Activated T-cell treated with anti-CD3 and anti-CD28 coated beads, Interleukin-2, amount 50 U/mL, for 72 hours (primary cell): ENCODE results near the gene GAL3ST1. TPM values are rescaled to one million over a fixed set of nuclear protein-coding genes. Genes with fewer than 3 reads are reported as not detected.
A peak's percentile ranks its signal among the peaks of the same experiment; 100 is the strongest.
"Not testable (repeated sequence)": the region's sequence is repeated elsewhere in the genome, so short reads cannot be mapped to it uniquely, and the experiment has no call there.

Experiments used
- ATAC-seq, 2 donors: fragments of 150-1000 bp; cut with Tn5 transposase; replicated peaks in 1 of 2; 2 replicates each; pipeline ENCODE4 v1.10.0; 2021; ENCODE audit warnings: moderate library complexity in 2 of 2, mild to moderate bottlenecking in 1 of 2
- DNase-seq, 2 donors: peaks; one replicate each; pipeline ENCODE4 v3.0.0; 2021 to 2022; ENCODE audit warnings: mixed read lengths in 1 of 2
- H3K27ac Mint-ChIP-seq: one replicate; pipeline ENCODE4 v1.8.0; 2022; ENCODE audit warnings: mild to moderate bottlenecking, moderate library complexity, mixed read lengths
- H3K27me3 Mint-ChIP-seq: one replicate; pipeline ENCODE4 v1.8.0; 2022; ENCODE audit warnings: low read depth, mixed read lengths
- H3K36me3 Mint-ChIP-seq, 2 donors: one replicate each; pipeline ENCODE4 v1.8.0; 2022; ENCODE audit warnings: mixed read lengths in 2 of 2, mild to moderate bottlenecking in 1 of 2; ENCODE audit not compliant: insufficient read depth in 2 of 2
- H3K4me1 Mint-ChIP-seq: one replicate; pipeline ENCODE4 v1.8.0; 2022; ENCODE audit warnings: low read depth, mixed read lengths
- H3K4me3 Mint-ChIP-seq, 2 donors: one replicate each; pipeline ENCODE4 v1.8.0; 2022; ENCODE audit warnings: mild to moderate bottlenecking in 2 of 2, mixed read lengths in 2 of 2, moderate library complexity in 2 of 2
- H3K9me3 Mint-ChIP-seq, 2 donors: one replicate each; pipeline ENCODE4 v1.8.0; 2022; ENCODE audit warnings: mixed read lengths in 2 of 2
- total RNA-seq, 2 donors: library from RNA; stranded (reverse); gene quantifications; one replicate each; pipeline ENCODE4 v1.2.3, GENCODE V29; 2022

The GAL3ST1 gene
- total RNA-seq, 2 donors from 2014 or later: 1.1 to 1.7 TPM

- Mint-ChIP-seq H3K36me3 (no peaks in the 10 kb centered on the region), H3K4me1 (no peaks in the 10 kb centered on the region), H3K27me3 (no peaks in the 10 kb centered on the region), H3K9me3 (no peaks in the 10 kb centered on the region), H3K27ac (no peak overlapping the region), H3K4me3 (no peak overlapping the region)
- ATAC-seq (no peak), DNase-seq (no peak)
These were observed 18.9 kb downstream of the GAL3ST1 start for GRCh38 chr22:30555282-30556210.

- Mint-ChIP-seq H3K9me3 (no peaks in the 10 kb centered on the region), H3K4me1 (no peaks in the 10 kb centered on the region), H3K36me3 (no peaks in the 10 kb centered on the region), H3K27me3 (no peaks in the 10 kb centered on the region), H3K4me3 (no peak overlapping the region), H3K27ac (no peak overlapping the region)
- no peak for ATAC-seq
- DNase-seq: no peak
These were observed 20.5 kb downstream of the GAL3ST1 start for GRCh38 chr22:30553971-30554370.

- H3K4me1 Mint-ChIP-seq: no peaks in the 10 kb centered on the region
- H3K9me3 Mint-ChIP-seq: no peaks in the 10 kb centered on the region
- no peaks in the 10 kb centered on the region for H3K36me3 Mint-ChIP-seq
- ATAC-seq (no peak), DNase-seq (no peak)
- no peak overlapping the region for H3K27ac Mint-ChIP-seq
- H3K27me3 Mint-ChIP-seq: no peaks in the 10 kb centered on the region
- no peak overlapping the region for H3K4me3 Mint-ChIP-seq
These were observed 21.7 kb downstream of the GAL3ST1 start for GRCh38 chr22:30552719-30553118.

GRCh38 chr22:30551813-30552212 is 22.7 kb downstream of the GAL3ST1 start:
- not testable (repeated sequence) for H3K4me3 Mint-ChIP-seq, ATAC-seq, H3K27me3 Mint-ChIP-seq, H3K4me1 Mint-ChIP-seq, H3K36me3 Mint-ChIP-seq, DNase-seq, H3K27ac Mint-ChIP-seq, H3K9me3 Mint-ChIP-seq

GRCh38 chr22:30547188-30547587 is 27.3 kb downstream of the GAL3ST1 start:
- H3K27ac Mint-ChIP-seq: no peak overlapping the region
- no peaks in the 10 kb centered on the region for H3K36me3 Mint-ChIP-seq
- ATAC-seq (no peak), DNase-seq (no peak)
- no peaks in the 10 kb centered on the region for H3K4me1 Mint-ChIP-seq
- no peaks in the 10 kb centered on the region for H3K9me3 Mint-ChIP-seq
- H3K4me3 Mint-ChIP-seq: no peak overlapping the region
- H3K27me3 Mint-ChIP-seq: peaks cover 21% of the 10 kb centered on the region

GRCh38 chr22:30546616-30547015 is 27.8 kb downstream of the GAL3ST1 start, which contains the start of gene SEC14L6:
TSS of gene SEC14L6 (minus strand) at chr22:30546741. CDS start at chr22:30546682, 59 bp downstream.
- H3K36me3 Mint-ChIP-seq: no peaks in the 10 kb centered on the region
- no peaks in the 10 kb centered on the region for H3K4me1 Mint-ChIP-seq
- ATAC-seq (no peak), DNase-seq (no peak)
- H3K9me3 Mint-ChIP-seq: no peaks in the 10 kb centered on the region
- H3K4me3 Mint-ChIP-seq: no peak within 1 kb of the TSS
- H3K27ac Mint-ChIP-seq: no peak within 1 kb of the TSS
- peaks cover 21% of the 10 kb centered on the region for H3K27me3 Mint-ChIP-seq

- ATAC-seq: no peak
- peaks cover 34% of the 10 kb centered on the region for H3K27me3 Mint-ChIP-seq
- no peak overlapping the region for H3K4me3 Mint-ChIP-seq
- no peaks in the 10 kb centered on the region for H3K9me3 Mint-ChIP-seq
- DNase-seq: no peak
- H3K27ac Mint-ChIP-seq: no peak overlapping the region
- no peaks in the 10 kb centered on the region for H3K36me3 Mint-ChIP-seq
- no peaks in the 10 kb centered on the region for H3K4me1 Mint-ChIP-seq
These were observed 31.7 kb downstream of the GAL3ST1 start for GRCh38 chr22:30542811-30543188.

- Mint-ChIP-seq H3K27ac (no peak overlapping the region), H3K9me3 (no peaks in the 10 kb centered on the region), H3K4me1 (no peaks in the 10 kb centered on the region), H3K4me3 (no peak overlapping the region), H3K27me3 (peaks cover 34% of the 10 kb centered on the region), H3K36me3 (no peaks in the 10 kb centered on the region)
- peak in 1 of 2 donors; percentile 19 for ATAC-seq
- no peak for DNase-seq
These were observed 32.3 kb downstream of the GAL3ST1 start for GRCh38 chr22:30541961-30542810.

GRCh38 chr22:30541511-30541910 is 33.0 kb downstream of the GAL3ST1 start:
- H3K36me3 Mint-ChIP-seq, ATAC-seq, DNase-seq, H3K4me1 Mint-ChIP-seq, H3K9me3 Mint-ChIP-seq, H3K4me3 Mint-ChIP-seq, H3K27ac Mint-ChIP-seq: not testable (repeated sequence)
- peaks cover 34% of the 10 kb centered on the region for H3K27me3 Mint-ChIP-seq

GRCh38 chr22:30539368-30539767 is 35.1 kb downstream of the GAL3ST1 start:
- no peaks in the 10 kb centered on the region for H3K9me3 Mint-ChIP-seq
- no peak overlapping the region for H3K27ac Mint-ChIP-seq
- no peaks in the 10 kb centered on the region for H3K4me1 Mint-ChIP-seq
- no peak for ATAC-seq
- no peak overlapping the region for H3K4me3 Mint-ChIP-seq
- H3K36me3 Mint-ChIP-seq: no peaks in the 10 kb centered on the region
- DNase-seq: no peak
- peaks cover 26% of the 10 kb centered on the region for H3K27me3 Mint-ChIP-seq

GRCh38 chr22:30538280-30538679 is 36.2 kb downstream of the GAL3ST1 start:
- Mint-ChIP-seq H3K27me3 (peaks cover 20% of the 10 kb centered on the region), H3K36me3 (no peaks in the 10 kb centered on the region), H3K9me3 (no peaks in the 10 kb centered on the region), H3K4me3 (no peak overlapping the region), H3K27ac (no peak overlapping the region), H3K4me1 (no peaks in the 10 kb centered on the region)
- no peak for DNase-seq
- ATAC-seq: no peak

- H3K4me3 Mint-ChIP-seq: no peak overlapping the region
- ATAC-seq (no peak), DNase-seq (no peak)
- H3K27me3 Mint-ChIP-seq: peaks cover 13% of the 10 kb centered on the region
- H3K4me1 Mint-ChIP-seq: no peaks in the 10 kb centered on the region
- H3K9me3 Mint-ChIP-seq: no peaks in the 10 kb centered on the region
- no peaks in the 10 kb centered on the region for H3K36me3 Mint-ChIP-seq
- no peak overlapping the region for H3K27ac Mint-ChIP-seq
These were observed 37.3 kb downstream of the GAL3ST1 start for GRCh38 chr22:30537083-30537731.

GRCh38 chr22:30535182-30535581 is 39.3 kb downstream of the GAL3ST1 start:
- H3K27me3 Mint-ChIP-seq: no peaks in the 10 kb centered on the region
- H3K4me3 Mint-ChIP-seq: no peak overlapping the region
- no peaks in the 10 kb centered on the region for H3K4me1 Mint-ChIP-seq
- H3K36me3 Mint-ChIP-seq: no peaks in the 10 kb centered on the region
- H3K27ac Mint-ChIP-seq: no peak overlapping the region
- no peak for ATAC-seq
- no peaks in the 10 kb centered on the region for H3K9me3 Mint-ChIP-seq
- no peak for DNase-seq
